SK-N-SH treated with all-trans-retinoic acid at 6 μM for 48 hours (cell line): Measurements from ENCODE around the gene USP43.

Experiments
- ATAC-seq: fragments of 200-7000 bp; cut with Tn5 transposase; 3 replicates; pipeline ENCODE4 v1.9.1; 2020; ENCODE audit warnings: mild to moderate bottlenecking, moderate library complexity
- BACH2 ChIP-seq: fragments of 250-450 bp; sonication (Bioruptor Pico); IDR thresholded peaks from 2 replicates; pipeline ENCODE4 v1.9.0; 2021; ENCODE audit warnings: mild to moderate bottlenecking, borderline replicate concordance
- CSDC2 ChIP-seq: fragments of 250-450 bp; sonication (Bioruptor Pico); IDR thresholded peaks from 2 replicates; pipeline ENCODE4 v1.5.0; 2020; ENCODE audit warnings: mild to moderate bottlenecking, moderate library complexity
- CSRNP3 ChIP-seq: fragments of 250-450 bp; sonication (Bioruptor Pico); IDR thresholded peaks from 2 replicates; pipeline ENCODE4 v1.5.1; 2021; ENCODE audit warnings: mild to moderate bottlenecking, moderate library complexity
- ESRRG ChIP-seq: fragments of 250-450 bp; sonication (Bioruptor Pico); IDR thresholded peaks from 2 replicates; pipeline ENCODE4 v1.6.1; 2021; ENCODE audit warnings: mild to moderate bottlenecking
- GLIS3 ChIP-seq: fragments of 250-450 bp; sonication (Bioruptor Pico); IDR thresholded peaks from 2 replicates; pipeline ENCODE4 v1.5.0; 2020; ENCODE audit warnings: mild to moderate bottlenecking, moderate library complexity
- ISL1 ChIP-seq: fragments of 250-450 bp; sonication (Bioruptor Pico); IDR thresholded peaks from 2 replicates; pipeline ENCODE4 v2.1.2; 2022; ENCODE audit warnings: mild to moderate bottlenecking, moderate library complexity
- OSR1 ChIP-seq: fragments of 250-450 bp; sonication (Bioruptor Pico); IDR thresholded peaks from 2 replicates; pipeline ENCODE4 v1.8.0; 2022; ENCODE audit warnings: moderate library complexity, mild to moderate bottlenecking, inconsistent platforms
- POU6F1 ChIP-seq: fragments of 250-450 bp; sonication (Bioruptor Pico); IDR thresholded peaks from 2 replicates; pipeline ENCODE4 v1.8.0; 2021; ENCODE audit warnings: low read depth, mild to moderate bottlenecking, moderate library complexity, borderline replicate concordance
- PPARA ChIP-seq: fragments of 250-450 bp; sonication (Bioruptor Pico); IDR thresholded peaks from 2 replicates; pipeline ENCODE4 v1.5.0; 2020; ENCODE audit warnings: mild to moderate bottlenecking, borderline replicate concordance
- RARB ChIP-seq: fragments of 250-450 bp; sonication (Bioruptor Pico); IDR thresholded peaks from 2 replicates; pipeline ENCODE4 v1.8.0; 2021; ENCODE audit warnings: mild to moderate bottlenecking, moderate library complexity
- SNAI2 ChIP-seq: fragments of 250-450 bp; sonication (Bioruptor Pico); IDR thresholded peaks from 2 replicates; pipeline ENCODE4 v1.5.0; 2020; ENCODE audit warnings: mild to moderate bottlenecking, moderate library complexity
- TCF4 ChIP-seq: fragments of 250-450 bp; sonication (Bioruptor Pico); IDR thresholded peaks from 2 replicates; pipeline ENCODE4 v1.8.0; 2021; ENCODE audit warnings: mild to moderate bottlenecking, moderate library complexity, borderline replicate concordance
- TOX ChIP-seq: fragments of 250-450 bp; sonication (Bioruptor Pico); IDR thresholded peaks from 2 replicates; pipeline ENCODE4 v1.8.0; 2021; ENCODE audit warnings: mild to moderate bottlenecking, moderate library complexity, borderline replicate concordance
- TSHZ2 ChIP-seq: fragments of 250-450 bp; sonication (Bioruptor Pico); IDR thresholded peaks from 2 replicates; pipeline ENCODE4 v1.5.0; 2020; ENCODE audit warnings: mild to moderate bottlenecking, moderate library complexity
- ZC3H10 ChIP-seq: fragments of 250-450 bp; sonication (Bioruptor Pico); IDR thresholded peaks from 2 replicates; pipeline ENCODE4 v1.5.1; 2021; ENCODE audit warnings: mild to moderate bottlenecking, moderate library complexity
- ZFP3 ChIP-seq: fragments of 250-450 bp; sonication (Bioruptor Pico); IDR thresholded peaks from 2 replicates; pipeline ENCODE4 v1.5.0; 2020; ENCODE audit warnings: mild to moderate bottlenecking, moderate library complexity
- ZFP30 ChIP-seq: fragments of 450-650 bp; formaldehyde crosslinking; IDR thresholded peaks from 2 replicates; pipeline ENCODE4 v1.5.0; 2022; ENCODE audit warnings: mild to moderate bottlenecking, moderate library complexity
- ZNF565 ChIP-seq: fragments of 450-650 bp; formaldehyde crosslinking; conservative IDR thresholded peaks from 2 replicates; pipeline ENCODE4 v1.5.0; 2020; ENCODE audit warnings: low read depth, mild to moderate bottlenecking, moderate library complexity
- ZNF70 ChIP-seq: fragments of 450-650 bp; formaldehyde crosslinking; IDR thresholded peaks from 2 replicates; pipeline ENCODE4 v1.5.0; 2020; ENCODE audit warnings: mild to moderate bottlenecking, moderate library complexity
- ZNF8 ChIP-seq: fragments of 450-650 bp; formaldehyde crosslinking; IDR thresholded peaks from 2 replicates; pipeline ENCODE4 v1.5.0; 2020; ENCODE audit warnings: mild to moderate bottlenecking, moderate library complexity
- TF ChIP-seq, protein P1 (sequence below): fragments of 250-450 bp; sonication (Bioruptor Pico); IDR thresholded peaks from 2 replicates; pipeline ENCODE4 v1.5.1; 2020; ENCODE audit warnings: low read depth, mild to moderate bottlenecking, moderate library complexity
- TF ChIP-seq, protein P2 (sequence below): fragments of 250-450 bp; sonication (Bioruptor Pico); IDR thresholded peaks from 2 replicates; pipeline ENCODE4 v1.8.0; 2020; ENCODE audit warnings: mild to moderate bottlenecking, moderate library complexity, borderline replicate concordance

The USP43 gene

DNA sequence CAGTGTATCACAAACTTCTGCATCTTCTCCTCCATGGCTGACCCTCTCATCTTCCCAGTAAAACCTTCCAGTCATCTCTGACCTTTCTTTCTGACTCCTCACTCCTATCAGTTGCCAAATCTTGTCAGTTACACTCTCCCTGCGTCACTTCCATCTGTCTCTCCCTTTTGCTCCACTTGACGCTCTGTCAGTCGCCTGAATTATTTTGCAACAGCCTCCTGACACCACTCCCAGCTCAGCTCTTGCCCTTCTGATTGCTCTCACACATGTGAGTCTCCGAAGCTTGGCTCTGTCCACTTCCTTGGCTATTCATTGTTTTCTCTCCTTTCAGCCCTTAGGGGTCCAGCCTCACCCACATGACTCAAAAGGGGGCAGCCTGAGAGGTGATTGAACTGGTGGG is 118.3 kb downstream of the USP43 start (continued):
- TF ChIP-seq, protein P1, sequence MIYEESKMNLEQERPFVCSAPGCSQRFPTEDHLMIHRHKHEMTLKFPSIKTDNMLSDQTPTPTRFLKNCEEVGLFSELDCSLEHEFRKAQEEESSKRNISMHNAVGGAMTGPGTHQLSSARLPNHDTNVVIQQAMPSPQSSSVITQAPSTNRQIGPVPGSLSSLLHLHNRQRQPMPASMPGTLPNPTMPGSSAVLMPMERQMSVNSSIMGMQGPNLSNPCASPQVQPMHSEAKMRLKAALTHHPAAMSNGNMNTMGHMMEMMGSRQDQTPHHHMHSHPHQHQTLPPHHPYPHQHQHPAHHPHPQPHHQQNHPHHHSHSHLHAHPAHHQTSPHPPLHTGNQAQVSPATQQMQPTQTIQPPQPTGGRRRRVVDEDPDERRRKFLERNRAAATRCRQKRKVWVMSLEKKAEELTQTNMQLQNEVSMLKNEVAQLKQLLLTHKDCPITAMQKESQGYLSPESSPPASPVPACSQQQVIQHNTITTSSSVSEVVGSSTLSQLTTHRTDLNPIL (CRISPR knock-in tag) = no peak
- TF ChIP-seq GLIS3 (CRISPR knock-in tag) = no peak
- TF ChIP-seq CSRNP3 (CRISPR knock-in tag) = no peak

DNA sequence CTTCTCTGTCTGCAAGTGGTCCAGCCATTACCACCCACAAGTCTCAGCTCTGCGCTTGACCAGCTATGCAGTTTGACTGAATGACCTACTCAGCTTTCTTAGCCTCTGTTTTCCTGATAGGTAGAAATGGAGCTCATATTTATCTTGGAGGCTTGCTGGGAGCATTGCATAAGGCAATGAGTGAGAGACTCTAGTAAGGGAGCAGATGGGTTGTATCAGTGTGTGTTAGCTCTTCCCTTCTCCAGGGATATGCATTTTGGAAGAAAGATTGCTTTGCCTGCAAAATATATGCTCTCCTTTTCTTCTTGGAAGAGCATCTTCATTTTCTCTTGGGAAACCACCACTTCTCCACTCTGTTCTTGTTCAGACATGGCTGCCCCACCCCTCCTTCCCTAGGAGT is 120.0 kb downstream of the USP43 start:
- no peak for ATAC-seq
- no peak for TF ChIP-seq ESRRG (CRISPR knock-in tag)
- no peak for TF ChIP-seq ZNF70
- no peak for TF ChIP-seq TCF4 (CRISPR knock-in tag)
- TF ChIP-seq, protein P2, sequence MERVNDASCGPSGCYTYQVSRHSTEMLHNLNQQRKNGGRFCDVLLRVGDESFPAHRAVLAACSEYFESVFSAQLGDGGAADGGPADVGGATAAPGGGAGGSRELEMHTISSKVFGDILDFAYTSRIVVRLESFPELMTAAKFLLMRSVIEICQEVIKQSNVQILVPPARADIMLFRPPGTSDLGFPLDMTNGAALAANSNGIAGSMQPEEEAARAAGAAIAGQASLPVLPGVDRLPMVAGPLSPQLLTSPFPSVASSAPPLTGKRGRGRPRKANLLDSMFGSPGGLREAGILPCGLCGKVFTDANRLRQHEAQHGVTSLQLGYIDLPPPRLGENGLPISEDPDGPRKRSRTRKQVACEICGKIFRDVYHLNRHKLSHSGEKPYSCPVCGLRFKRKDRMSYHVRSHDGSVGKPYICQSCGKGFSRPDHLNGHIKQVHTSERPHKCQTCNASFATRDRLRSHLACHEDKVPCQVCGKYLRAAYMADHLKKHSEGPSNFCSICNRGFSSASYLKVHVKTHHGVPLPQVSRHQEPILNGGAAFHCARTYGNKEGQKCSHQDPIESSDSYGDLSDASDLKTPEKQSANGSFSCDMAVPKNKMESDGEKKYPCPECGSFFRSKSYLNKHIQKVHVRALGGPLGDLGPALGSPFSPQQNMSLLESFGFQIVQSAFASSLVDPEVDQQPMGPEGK = no peak
- no peak for TF ChIP-seq CSDC2
- no peak for TF ChIP-seq SNAI2 (CRISPR knock-in tag)
- no peak for TF ChIP-seq TSHZ2
- TF ChIP-seq ZFP3 (CRISPR knock-in tag) = no peak
- TF ChIP-seq ISL1 (CRISPR knock-in tag) = no peak
- TF ChIP-seq ZNF8 (CRISPR knock-in tag) = no peak
- no peak for TF ChIP-seq TOX (CRISPR knock-in tag)
- TF ChIP-seq OSR1 (CRISPR knock-in tag) = no peak
- TF ChIP-seq BACH2 (CRISPR knock-in tag) = no peak
- TF ChIP-seq RARB (CRISPR knock-in tag) = no peak
- TF ChIP-seq ZC3H10 (CRISPR knock-in tag) = no peak
- TF ChIP-seq PPARA (CRISPR knock-in tag) = no peak

GRCh38 chr17:9766970-9767369 is 121.7 kb downstream of the USP43 start:
- TF ChIP-seq ZFP30 (no peak), GLIS3 (CRISPR knock-in tag) (no peak), CSRNP3 (CRISPR knock-in tag) (no peak), ZNF565 (no peak), POU6F1 (no peak), ZNF8 (CRISPR knock-in tag) (no peak), TCF4 (CRISPR knock-in tag) (no peak)
- TF ChIP-seq, protein P2 = no peak
- ATAC-seq = no peak
